Measurements from ENCODE around the gene CDKAL1. TPM values are rescaled to one million over a fixed set of nuclear protein-coding genes. Genes with fewer than 3 reads are reported as not detected.
A peak's percentile ranks its signal among the peaks of the same experiment; 100 is the strongest.

The CDKAL1 gene
- total RNA-seq, 1 donor from 2014 or later = 34.3 TPM

- Mint-ChIP-seq H3K27ac (peak overlapping the region; percentile 87), H3K4me3 (ENCODE audit: low read depth) (no peak overlapping the region), H3K4me1 (ENCODE audit: low read depth) (peaks cover 39% of the 10 kb centered on the region), H3K36me3 (ENCODE audit: insufficient read depth) (no peaks in the 10 kb centered on the region), H3K9me3 (ENCODE audit: low read depth) (no peaks in the 10 kb centered on the region), H3K27me3 (no peaks in the 10 kb centered on the region)
- no peak for TF ChIP-seq CTCF (IDR thresholded peaks at IDR 0.05; ENCODE audit: unreplicated experiment)
- DNase-seq (ENCODE audit: low spot score, unreplicated experiment) = no peak
These were observed 616.9 kb downstream of the CDKAL1 start for GRCh38 chr6:21151119-21151518.

- Mint-ChIP-seq H3K36me3 (ENCODE audit: insufficient read depth) (no peaks in the 10 kb centered on the region), H3K27me3 (no peaks in the 10 kb centered on the region), H3K9me3 (ENCODE audit: low read depth) (peaks cover 2% of the 10 kb centered on the region), H3K4me1 (ENCODE audit: low read depth) (peaks cover 41% of the 10 kb centered on the region), H3K27ac (peak overlapping the region; percentile 87), H3K4me3 (ENCODE audit: low read depth) (peak overlapping the region; percentile 34)
- no peak for TF ChIP-seq CTCF (IDR thresholded peaks at IDR 0.05; ENCODE audit: unreplicated experiment)
- DNase-seq (ENCODE audit: low spot score, unreplicated experiment) = no peak
These were observed 617.3 kb downstream of the CDKAL1 start for GRCh38 chr6:21151530-21151929.

- no peak for TF ChIP-seq CTCF (IDR thresholded peaks at IDR 0.05; ENCODE audit: unreplicated experiment)
- H3K27ac Mint-ChIP-seq = peak overlapping the region; percentile 11
- no peak for DNase-seq (ENCODE audit: low spot score, unreplicated experiment)
- no peak overlapping the region for H3K4me3 Mint-ChIP-seq (ENCODE audit: low read depth)
- H3K36me3 Mint-ChIP-seq (ENCODE audit: insufficient read depth) = no peaks in the 10 kb centered on the region
- no peaks in the 10 kb centered on the region for H3K27me3 Mint-ChIP-seq
- H3K9me3 Mint-ChIP-seq (ENCODE audit: low read depth) = peaks cover 3% of the 10 kb centered on the region
- peaks cover 35% of the 10 kb centered on the region for H3K4me1 Mint-ChIP-seq (ENCODE audit: low read depth)
These were observed 623.1 kb downstream of the CDKAL1 start for GRCh38 chr6:21157186-21157929.

- TF ChIP-seq CTCF (IDR thresholded peaks at IDR 0.05; ENCODE audit: unreplicated experiment) = no peak
- DNase-seq (ENCODE audit: low spot score, unreplicated experiment) = no peak
- no peaks in the 10 kb centered on the region for H3K36me3 Mint-ChIP-seq (ENCODE audit: insufficient read depth)
- peaks cover 32% of the 10 kb centered on the region for H3K4me1 Mint-ChIP-seq (ENCODE audit: low read depth)
- no peak overlapping the region for H3K27ac Mint-ChIP-seq
- H3K4me3 Mint-ChIP-seq (ENCODE audit: low read depth) = no peak overlapping the region
- peaks cover 3% of the 10 kb centered on the region for H3K9me3 Mint-ChIP-seq (ENCODE audit: low read depth)
- H3K27me3 Mint-ChIP-seq = no peaks in the 10 kb centered on the region
These were observed 623.9 kb downstream of the CDKAL1 start for GRCh38 chr6:21158149-21158548.

GRCh38 chr6:21158873-21159272 is 624.6 kb downstream of the CDKAL1 start:
- DNase-seq (ENCODE audit: low spot score, unreplicated experiment) = no peak
- no peak for TF ChIP-seq CTCF (IDR thresholded peaks at IDR 0.05; ENCODE audit: unreplicated experiment)
- Mint-ChIP-seq H3K27me3 (no peaks in the 10 kb centered on the region), H3K27ac (no peak overlapping the region), H3K4me3 (ENCODE audit: low read depth) (no peak overlapping the region), H3K4me1 (ENCODE audit: low read depth) (peaks cover 28% of the 10 kb centered on the region), H3K9me3 (ENCODE audit: low read depth) (peaks cover 3% of the 10 kb centered on the region), H3K36me3 (ENCODE audit: insufficient read depth) (peaks cover 1% of the 10 kb centered on the region)

Measured in progenitor cell of endocrine pancreas (in vitro differentiated cells).